Neuronal stem cell (in vitro differentiated cells): Measurements from ENCODE around the gene HMGN5.

Experiments used
- DNase-seq: peaks from one replicate; pipeline ENCODE4 v3.0.0-alpha.2; 2013; ENCODE audit warnings: low spot score
- H2AFZ ChIP-seq: one replicate; pipeline ENCODE4 v1.6.1; 2013; ENCODE audit warnings: mild to moderate bottlenecking, low read length, inconsistent platforms
- H2AK5ac ChIP-seq: 2 replicates; pipeline ENCODE4 v1.6.1; 2013; ENCODE audit warnings: low read depth, mild to moderate bottlenecking, inconsistent platforms, low read length, moderate library complexity, mixed read lengths
- H2BK120ac ChIP-seq: 2 replicates; pipeline ENCODE4 v1.6.1; 2013; ENCODE audit warnings: low read depth, mild to moderate bottlenecking, inconsistent platforms, low read length, moderate library complexity, mixed read lengths
- H2BK12ac ChIP-seq: one replicate; pipeline ENCODE4 v1.6.1; 2013; ENCODE audit warnings: low read length, inconsistent platforms
- H2BK15ac ChIP-seq: 2 replicates; pipeline ENCODE4 v1.6.1; 2013; ENCODE audit warnings: mild to moderate bottlenecking, low read length, inconsistent platforms, mixed read lengths
- H2BK5ac ChIP-seq: one replicate; pipeline ENCODE4 v1.6.1; 2013; ENCODE audit warnings: inconsistent platforms, mild to moderate bottlenecking, low read length, moderate library complexity
- H3K14ac ChIP-seq: one replicate; pipeline ENCODE4 v1.6.1; 2013; ENCODE audit warnings: low read length, inconsistent platforms
- H3K18ac ChIP-seq: 2 replicates; pipeline ENCODE4 v1.6.1; 2013; ENCODE audit warnings: low read length, inconsistent platforms
- H3K23ac ChIP-seq: 2 replicates; pipeline ENCODE4 v1.6.1; 2013; ENCODE audit warnings: low read depth, mild to moderate bottlenecking, mixed read lengths, low read length, inconsistent platforms; ENCODE audit not compliant: poor library complexity
- H3K27ac ChIP-seq: replicated peaks from 3 replicates; pipeline ENCODE4 v1.5.1; 2013; ENCODE audit warnings: low read length, inconsistent platforms
- H3K27me3 ChIP-seq, 3 experiments: 2 replicates each; pipeline ENCODE4 v1.6.1; 2013; ENCODE audit warnings: low read length in 3 of 3, mild to moderate bottlenecking in 2 of 3, inconsistent platforms in 1 of 3, low read depth in 1 of 3, mixed read lengths in 1 of 3, moderate library complexity in 1 of 3; ENCODE audit not compliant: control insufficient read depth in 3 of 3, insufficient read depth in 3 of 3
- H3K36me3 ChIP-seq, 2 donors: replicated peaks in 1 of 2; 2 replicates each; pipeline ENCODE4 v1.6.1; 2013; ENCODE audit warnings: low read length in 2 of 2; ENCODE audit not compliant: control insufficient read depth in 2 of 2, insufficient read depth in 2 of 2
- H3K4ac ChIP-seq: 2 replicates; pipeline ENCODE4 v1.6.1; 2013; ENCODE audit warnings: inconsistent platforms, mild to moderate bottlenecking, low read length, moderate library complexity
- H3K4me1 ChIP-seq, 2 donors: 1 replicate in 1 of 2; 2 replicates in 1 of 2; pipeline ENCODE4 v1.6.1; 2013; ENCODE audit warnings: low read length in 2 of 2, low read depth in 1 of 2; ENCODE audit not compliant: control insufficient read depth in 2 of 2, insufficient read depth in 1 of 2
- H3K4me2 ChIP-seq: one replicate; pipeline ENCODE4 v1.6.1; 2013; ENCODE audit warnings: mild to moderate bottlenecking, low read length, inconsistent platforms; ENCODE audit not compliant: insufficient read depth, poor library complexity, severe bottlenecking
- H3K4me3 ChIP-seq, 2 donors: 2 replicates each; pipeline ENCODE4 v1.5.1; 2013; ENCODE audit warnings: low read length in 2 of 2, mild to moderate bottlenecking in 2 of 2, inconsistent platforms in 1 of 2, moderate library complexity in 1 of 2
- H3K79me1 ChIP-seq: one replicate; pipeline ENCODE4 v1.6.1; 2013; ENCODE audit warnings: low read depth, mild to moderate bottlenecking, inconsistent platforms, low read length, moderate library complexity
- H3K9ac ChIP-seq: one replicate; pipeline ENCODE4 v1.6.1; 2013; ENCODE audit warnings: mild to moderate bottlenecking, low read depth, low read length, inconsistent platforms; ENCODE audit not compliant: poor library complexity
- H3K9me3 ChIP-seq, 2 donors: replicated peaks in 1 of 2; 2 replicates each; pipeline versions ENCODE3 to v1.6.1; 2013; ENCODE audit warnings: low read length in 2 of 2, mild to moderate bottlenecking in 2 of 2, inconsistent platforms in 1 of 2, low read depth in 1 of 2, mixed read lengths in 1 of 2, moderate library complexity in 1 of 2; ENCODE audit not compliant: control insufficient read depth in 2 of 2, insufficient read depth in 1 of 2
- H4K8ac ChIP-seq: one replicate; pipeline ENCODE4 v1.6.1; 2013; ENCODE audit warnings: low read depth, mild to moderate bottlenecking, inconsistent platforms, low read length, moderate library complexity
- H4K91ac ChIP-seq: one replicate; pipeline ENCODE4 v1.6.1; 2013; ENCODE audit warnings: low read length, low read depth, mild to moderate bottlenecking, inconsistent platforms; ENCODE audit not compliant: poor library complexity
- WGBS, 2 donors: extraction: QIAGEN DNeasy Blood & Tissue Kit; methylation state at CpG; one replicate each; pipeline ENCODE4 v1.1.7; 2013; ENCODE audit warnings: missing lambda C conversion rate in 2 of 2, mixed read lengths in 1 of 2; ENCODE audit not compliant: insufficient read length in 2 of 2, insufficient replicate concordance in 1 of 2; ENCODE audit errors: extremely low coverage in 2 of 2; 5-methylcytosine and 5-hydroxymethylcytosine counted together

The HMGN5 gene

GRCh38 chrX:81229229-81229628 is 27.5 kb upstream of the HMGN5 start:
- Histone ChIP-seq H2AFZ (no peak overlapping the region), H2AK5ac (no peak overlapping the region), H3K79me1 (peaks cover 3% of the 10 kb centered on the region), H2BK120ac (no peak overlapping the region), H2BK15ac (no peak overlapping the region), H3K27ac (no peak overlapping the region), H4K8ac (no peak overlapping the region), H3K23ac (no peak overlapping the region), H3K36me3 (no peaks in the 10 kb centered on the region), H4K91ac (no peak overlapping the region), H3K4me1 (no peaks in the 10 kb centered on the region), H3K4me3 (no peak overlapping the region), H3K14ac (no peak overlapping the region), H2BK5ac (no peak overlapping the region), H3K18ac (no peak overlapping the region), H3K27me3 (no peaks in the 10 kb centered on the region), H3K9ac (no peak overlapping the region), H3K9me3 (no peaks in the 10 kb centered on the region), H3K4me2 (no peak overlapping the region), H3K4ac (no peak overlapping the region), H2BK12ac (no peak overlapping the region)
- DNase-seq, result no peak
- WGBS, 2 donors, result no CpG with 5 or more reads among the region's 3 CpGs

- peaks cover 0 to 14% of the 10 kb centered on the region in 2 donors for H3K36me3 ChIP-seq
- no peak overlapping the region for H3K4ac ChIP-seq
- no peaks in the 10 kb centered on the region for H3K4me1 ChIP-seq
- no peak overlapping the region for H2BK120ac ChIP-seq
- H3K18ac ChIP-seq, result no peak overlapping the region
- no peak overlapping the region for H2BK15ac ChIP-seq
- H3K27me3 ChIP-seq, result no peaks in the 10 kb centered on the region
- no peak for DNase-seq
- H3K4me2 ChIP-seq, result no peak overlapping the region
- no peak overlapping the region for H4K8ac ChIP-seq
- H3K14ac ChIP-seq, result no peak overlapping the region
- H3K79me1 ChIP-seq, result no peaks in the 10 kb centered on the region
- no peaks in the 10 kb centered on the region for H3K9me3 ChIP-seq
- H2AK5ac ChIP-seq, result no peak overlapping the region
- no peak overlapping the region for H3K4me3 ChIP-seq
- no peak overlapping the region for H3K23ac ChIP-seq
- no CpG with 5 or more reads among the region's 1 CpG for WGBS, 2 donors
- H2BK12ac ChIP-seq, result no peak overlapping the region
- H2AFZ ChIP-seq, result no peak overlapping the region
- no peak overlapping the region for H2BK5ac ChIP-seq
- no peak overlapping the region for H3K9ac ChIP-seq
- H4K91ac ChIP-seq, result no peak overlapping the region
- no peak overlapping the region for H3K27ac ChIP-seq
Observed at GRCh38 chrX:81215685-81216084, 14.0 kb upstream of the HMGN5 start.

- Histone ChIP-seq H3K27me3 (no peaks in the 10 kb centered on the region), H3K27ac (no peak overlapping the region), H2BK15ac (no peak overlapping the region), H3K79me1 (peaks cover 2% of the 10 kb centered on the region), H2AK5ac (no peak overlapping the region), H2AFZ (no peak overlapping the region), H3K4me3 (no peak overlapping the region), H3K14ac (no peak overlapping the region), H3K4ac (no peak overlapping the region), H3K9ac (no peak overlapping the region), H3K9me3 (no peaks in the 10 kb centered on the region), H3K4me1 (no peaks in the 10 kb centered on the region), H3K36me3 (peaks cover 0 to 21% of the 10 kb centered on the region in 2 donors), H2BK120ac (no peak overlapping the region), H2BK12ac (no peak overlapping the region), H2BK5ac (no peak overlapping the region), H4K8ac (no peak overlapping the region), H3K4me2 (no peak overlapping the region), H4K91ac (no peak overlapping the region), H3K18ac (no peak overlapping the region), H3K23ac (no peak overlapping the region)
- WGBS, 2 donors, result no CpG with 5 or more reads among the region's 8 CpGs
- DNase-seq, result no peak
Observed at GRCh38 chrX:81208916-81209315, 7.2 kb upstream of the HMGN5 start.

- H3K23ac ChIP-seq, result no peak overlapping the region
- H4K91ac ChIP-seq, result no peak overlapping the region
- no peak overlapping the region for H4K8ac ChIP-seq
- H3K4me2 ChIP-seq, result no peak overlapping the region
- H3K27me3 ChIP-seq, result no peaks in the 10 kb centered on the region
- H2AFZ ChIP-seq, result no peak overlapping the region
- no peak overlapping the region for H3K4me3 ChIP-seq
- H3K4me1 ChIP-seq, result no peaks in the 10 kb centered on the region
- no peak overlapping the region for H2BK120ac ChIP-seq
- H2AK5ac ChIP-seq, result no peak overlapping the region
- no peak overlapping the region for H3K18ac ChIP-seq
- H3K4ac ChIP-seq, result no peak overlapping the region
- peaks cover 0 to 8% of the 10 kb centered on the region in 2 donors for H3K36me3 ChIP-seq
- H2BK15ac ChIP-seq, result no peak overlapping the region
- no peak overlapping the region for H2BK5ac ChIP-seq
- no peaks in the 10 kb centered on the region for H3K9me3 ChIP-seq
- DNase-seq, result no peak
- no peak overlapping the region for H3K9ac ChIP-seq
- peaks cover 2% of the 10 kb centered on the region for H3K79me1 ChIP-seq
- H3K27ac ChIP-seq, result no peak overlapping the region
- no peak overlapping the region for H2BK12ac ChIP-seq
- no CpG with 5 or more reads among the region's 1 CpG for WGBS, 2 donors
- no peak overlapping the region for H3K14ac ChIP-seq
Observed at GRCh38 chrX:81206476-81206875, 4.8 kb upstream of the HMGN5 start.
